NOMO-1 treated with DMSO at 0.1 percent for 48 hours (cell line): ENCODE measurements around the gene TLE6.
A peak's percentile ranks its signal among the peaks of the same experiment; 100 is the strongest.
"Not testable (repeated sequence)": the region's sequence is repeated elsewhere in the genome, so short reads cannot be mapped to it uniquely, and the experiment has no call there.

Experiments
- DNase-seq: peaks from one replicate; lab custom pipeline; 2025; ENCODE audit not compliant: unreplicated experiment; lab: John Stamatoyannopoulos, UW

Gene TLE6

GRCh38 chr19:2977001-2977745 lies at the start of gene TLE6:
TLE6 (plus strand) TSS chr19:2977564; CDS start chr19:2978234, 670 bp downstream.
- DNase-seq, result peak; percentile 96

- DNase-seq, result no peak
These were observed 43.9 kb upstream of the TLE6 start for GRCh38 chr19:2933490-2933910.

GRCh38 chr19:2935863-2936262 lies 41.5 kb upstream of the TLE6 start:
- not testable (repeated sequence) for DNase-seq

- DNase-seq, result no peak
These were observed 34.3 kb upstream of the TLE6 start for GRCh38 chr19:2942928-2943640.

GRCh38 chr19:2944403-2944774 lies 33.0 kb upstream of the TLE6 start:
- no peak for DNase-seq

GRCh38 chr19:2944775-2945574 lies 32.4 kb upstream of the TLE6 start, which contains the start of gene ZNF77:
ZNF77 (minus strand) TSS chr19:2944971; CDS start chr19:2944840, 131 bp downstream.
- DNase-seq, result peak; percentile 97

GRCh38 chr19:2945575-2946184 lies 31.7 kb upstream of the TLE6 start:
- no peak for DNase-seq

- peak; percentile 34 for DNase-seq
These were observed 27.5 kb upstream of the TLE6 start for GRCh38 chr19:2949939-2950285.

GRCh38 chr19:2950286-2951124 lies 26.9 kb upstream of the TLE6 start:
- DNase-seq, result peak; percentile 98

- no peak for DNase-seq
These were observed 24.3 kb upstream of the TLE6 start for GRCh38 chr19:2952953-2953481.

GRCh38 chr19:2957160-2957559 lies 20.2 kb upstream of the TLE6 start:
- no peak for DNase-seq

GRCh38 chr19:2960120-2960519 lies 17.2 kb upstream of the TLE6 start:
- no peak for DNase-seq

GRCh38 chr19:2962018-2962670 lies 15.2 kb upstream of the TLE6 start:
- peak; percentile 59 for DNase-seq

GRCh38 chr19:2963122-2963521 lies 14.2 kb upstream of the TLE6 start:
- DNase-seq, result no peak

GRCh38 chr19:2963631-2964030 lies 13.7 kb upstream of the TLE6 start:
- DNase-seq, result not testable (repeated sequence)

- no peak for DNase-seq
These were observed 12.5 kb upstream of the TLE6 start for GRCh38 chr19:2964874-2965273.

- DNase-seq, result no peak
These were observed 9.4 kb upstream of the TLE6 start for GRCh38 chr19:2967972-2968371.

- DNase-seq, result no peak
These were observed 8.3 kb upstream of the TLE6 start for GRCh38 chr19:2969104-2969504.

GRCh38 chr19:2970201-2970835 lies 7.0 kb upstream of the TLE6 start:
- DNase-seq, result no peak
